HepG2 (cell line): ENCODE data around the gene ST6GALNAC4. TPM values are rescaled to one million over a fixed set of nuclear protein-coding genes. Genes with fewer than 3 reads are reported as not detected.

Experiments used
- AGO1 ChIP-seq: fragments of 200-400 bp; formaldehyde crosslinking; IDR thresholded peaks from 2 replicates; pipeline ENCODE4 v1.6.1; 2017; ENCODE audit warnings: mild to moderate bottlenecking, low read depth, low read length, moderate library complexity; ENCODE audit not compliant: poor library complexity, severe bottlenecking
- AGO2 ChIP-seq: fragments of 200-400 bp; formaldehyde crosslinking; optimal IDR thresholded peaks from 2 replicates; pipeline ENCODE3; 2017; ENCODE audit warnings: mild to moderate bottlenecking, low read depth, low read length, moderate library complexity
- EZH2 ChIP-seq: conservative IDR thresholded peaks from 2 replicates; pipeline ENCODE4 v1.6.1; 2012; ENCODE audit warnings: mild to moderate bottlenecking, low read depth, low read length, moderate library complexity
- HINFP ChIP-seq: sonication (generic); formaldehyde crosslinking; IDR thresholded peaks from 2 replicates; pipeline ENCODE4 v1.4.0; 2020; ENCODE audit warnings: low read depth, mild to moderate bottlenecking, missing genetic modification reagents
- MAF1 ChIP-seq: sonication (generic); formaldehyde crosslinking; IDR thresholded peaks from 2 replicates; pipeline ENCODE4 v1.5.0; 2020; ENCODE audit warnings: missing genetic modification reagents, borderline replicate concordance
- MYNN ChIP-seq: sonication (generic); formaldehyde crosslinking; IDR thresholded peaks from 2 replicates; pipeline ENCODE4 v1.4.0; 2020; ENCODE audit warnings: mild to moderate bottlenecking, low read depth, missing genetic modification reagents
- PAX8 ChIP-seq: sonication (generic); formaldehyde crosslinking; IDR thresholded peaks from 2 replicates; pipeline ENCODE4 v1.8.0; 2022; ENCODE audit warnings: mild to moderate bottlenecking, missing genetic modification reagents, borderline replicate concordance
- POLR2AphosphoS5 ChIP-seq: IDR thresholded peaks from 2 replicates; pipeline ENCODE4 v1.6.1; 2012; ENCODE audit warnings: low read depth, low read length
- SATB2 ChIP-seq: sonication (generic); formaldehyde crosslinking; IDR thresholded peaks from 2 replicates; pipeline ENCODE4 v1.5.0; 2020; ENCODE audit warnings: missing genetic modification reagents
- SOX13 ChIP-seq, 3 experiments: fragments of 450-650 bp in 1 of 3; sonication (generic) in 1 of 3; formaldehyde crosslinking in 1 of 3; IDR thresholded peaks in 2 of 3; conservative IDR thresholded peaks in 1 of 3; 2 replicates each; pipeline versions ENCODE4 v1.5.0 to v1.6.1; 2016 to 2020; ENCODE audit warnings: antibody characterized with exemption in 1 of 3, mild to moderate bottlenecking in 1 of 3, missing compliant biosample characterization in 1 of 3, missing genetic modification reagents in 1 of 3, moderate library complexity in 1 of 3
- SP2 ChIP-seq: sonication (generic); formaldehyde crosslinking; IDR thresholded peaks from 2 replicates; pipeline ENCODE4 v1.5.1; 2020; ENCODE audit warnings: mild to moderate bottlenecking, missing genetic modification reagents
- SYNCRIP ChIP-seq: fragments of 200-400 bp; formaldehyde crosslinking; IDR thresholded peaks from 2 replicates; pipeline ENCODE4 v1.6.1; 2018; ENCODE audit warnings: mild to moderate bottlenecking, low read depth, low read length; ENCODE audit not compliant: insufficient read depth
- TBX2 ChIP-seq: sonication (generic); formaldehyde crosslinking; IDR thresholded peaks from 2 replicates; pipeline ENCODE4 v1.5.0; 2020; ENCODE audit warnings: missing genetic modification reagents, mild to moderate bottlenecking, borderline replicate concordance
- TEAD3 ChIP-seq: optimal IDR thresholded peaks from 2 replicates; pipeline ENCODE3; 2016; ENCODE audit warnings: borderline replicate concordance
- ZNF142 ChIP-seq: sonication (generic); formaldehyde crosslinking; IDR thresholded peaks from 2 replicates; pipeline ENCODE4 v1.4.0; 2020; ENCODE audit warnings: missing genetic modification reagents
- ZNF414 ChIP-seq: sonication (generic); formaldehyde crosslinking; IDR thresholded peaks from 2 replicates; pipeline ENCODE4 v1.5.0; 2020; ENCODE audit warnings: missing genetic modification reagents
- ZNF674 ChIP-seq: sonication (generic); formaldehyde crosslinking; IDR thresholded peaks from 2 replicates; pipeline ENCODE4 v1.5.0; 2020; ENCODE audit warnings: low read depth, mild to moderate bottlenecking, missing genetic modification reagents
- ZSCAN12 ChIP-seq: sonication (generic); formaldehyde crosslinking; IDR thresholded peaks from 2 replicates; pipeline ENCODE4 v1.9.0; 2021; ENCODE audit warnings: mild to moderate bottlenecking, missing genetic modification reagents
- polyA plus RNA-seq, 8 experiments: library from polyadenylated mRNA; depleted of rRNA in 3 of 8; stranded (reverse) in 7 of 8; unstranded in 1 of 8; fragments of >200 nt; fragmentation: Illumina TruSeq in 4 of 8; extraction: Trizol in 4 of 8; gene quantifications; 2 replicates each; pipeline versions ENCODE4 v1.2.1 to v1.2.3, GENCODE V29; 2011 to 2016; ENCODE audit warnings: low read depth in 4 of 8, missing spikeins in 1 of 8, mixed read lengths in 1 of 8; ENCODE audit not compliant: insufficient read depth in 1 of 8
- total RNA-seq, 5 experiments: library from RNA; depleted of rRNA; stranded (reverse); fragments of >200 nt; fragmentation: Illumina TruSeq; extraction: Trizol; gene quantifications; 2 replicates each; pipeline ENCODE4 v1.2.3, GENCODE V29; 2016; ENCODE audit warnings: low read depth in 1 of 5

The ST6GALNAC4 gene
- total and polyA plus RNA-seq, 2 of the 13 experiments (the other 11 are each of a cell fraction or from before 2014, with no cell fraction given): 18.8 to 27.7 TPM

GRCh38 chr9:127930231-127931091, 13.6 kb upstream of the ST6GALNAC4 start, which contains the start of gene PIP5KL1 (continued):
- 0 out of 2 replicates have a peak, but pooled peaks have one; percentile 43 for TF ChIP-seq TBX2 (CRISPR knock-in tag)
- TF ChIP-seq MYNN (CRISPR knock-in tag): no peak
- peak; percentile 98 for TF ChIP-seq HINFP (CRISPR knock-in tag)
- peak; percentile 99 for TF ChIP-seq AGO1
- TF ChIP-seq TEAD3: peak; percentile 46
- TF ChIP-seq ZNF674: no peak
- no peak for TF ChIP-seq ZNF414 (CRISPR knock-in tag)
- no peak for TF ChIP-seq POLR2AphosphoS5
- 0 out of 2 replicates have a peak, but pooled peaks have one; percentile 37 for TF ChIP-seq SATB2 (CRISPR knock-in tag)
- TF ChIP-seq SOX13 (IDR thresholded peaks at IDR 0.05): no peak
- 0 out of 4 replicates have a peak, but pooled peaks of 1 of the 2 experiments have one; percentile 11 for TF ChIP-seq SOX13 (CRISPR knock-in tag; conservative IDR thresholded peaks at IDR 0.05 in 1 of 2, IDR thresholded peaks at IDR 0.05 in 1 of 2)
- TF ChIP-seq MAF1 (CRISPR knock-in tag): no peak
- no peak for TF ChIP-seq ZSCAN12 (CRISPR knock-in tag)
- TF ChIP-seq ZNF142 (CRISPR knock-in tag): no peak
- peak; percentile 86 for TF ChIP-seq SP2 (CRISPR knock-in tag)
- no peak for TF ChIP-seq PAX8 (CRISPR knock-in tag)
- no peak for TF ChIP-seq EZH2
- peak; percentile 79 for TF ChIP-seq AGO2
- no peak for TF ChIP-seq SYNCRIP
